PFSK-1 (cell line): Measurements from ENCODE around the gene NR2C2AP.

Experiments used
- FOXP2 ChIP-seq: optimal IDR thresholded peaks from 2 replicates; pipeline ENCODE3; 2011; ENCODE audit warnings: borderline replicate concordance, control low read depth, inconsistent platforms; ENCODE audit not compliant: insufficient read depth; ENCODE audit errors: extremely low read length, extremely low read depth
- POLR2AphosphoS5 ChIP-seq: IDR thresholded peaks from 2 replicates; pipeline ENCODE4 v1.6.1; 2012; ENCODE audit warnings: low read depth, mild to moderate bottlenecking, control low read depth, low read length, moderate library complexity
- REST ChIP-seq, 2 experiments: IDR thresholded peaks; 2 replicates each; pipeline versions ENCODE4 v1.6.1 to v1.8.0; 2011 to 2012; ENCODE audit warnings: low read depth in 2 of 2, low read length in 2 of 2, control low read depth in 1 of 2, inconsistent platforms in 1 of 2, mild to moderate bottlenecking in 1 of 2, moderate library complexity in 1 of 2; ENCODE audit not compliant: insufficient read depth in 1 of 2
- SIN3A ChIP-seq: IDR thresholded peaks from 2 replicates; pipeline ENCODE4 v1.6.1; 2012; ENCODE audit warnings: mild to moderate bottlenecking, low read length, moderate library complexity, borderline replicate concordance; ENCODE audit not compliant: insufficient read depth
- TAF1 ChIP-seq: IDR thresholded peaks from 2 replicates; pipeline ENCODE4 v1.6.1; 2012; ENCODE audit warnings: low read length, control low read depth, borderline replicate concordance; ENCODE audit not compliant: insufficient read depth

DNA sequence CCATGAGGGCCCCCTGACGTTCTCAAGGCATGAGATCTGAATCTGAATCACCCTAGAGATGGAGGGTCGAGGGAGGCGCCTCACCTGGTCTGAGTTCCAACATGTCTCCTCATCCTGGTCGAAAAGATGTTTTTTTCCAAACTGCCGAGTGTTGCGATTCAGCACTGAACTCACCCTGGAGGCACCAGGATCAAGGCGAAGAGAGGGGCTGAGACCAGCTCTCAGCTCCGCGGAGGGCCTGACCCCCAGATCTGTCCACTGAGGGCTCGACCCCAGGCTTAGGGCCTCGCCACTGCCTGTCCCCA, 555 bp downstream of the NR2C2AP start:
- TF ChIP-seq TAF1 = no peak
- no peak; the same call in 1 of the 2 replicates for TF ChIP-seq POLR2AphosphoS5
- no peak for TF ChIP-seq SIN3A
- TF ChIP-seq REST (IDR thresholded peaks at IDR 0.05; ENCODE audit: insufficient read depth in 1 of 2, low read depth in 2 of 2, low read length in 2 of 2) = no peak
- TF ChIP-seq FOXP2 = no peak
